ENCODE data around the gene SUPT3H. TPM values are rescaled to one million over a fixed set of nuclear protein-coding genes. Genes with fewer than 3 reads are reported as not detected.

The SUPT3H gene
- total and polyA plus RNA-seq, 2 experiments from 2014 or later = 12.4 to 19.4 TPM

DNA sequence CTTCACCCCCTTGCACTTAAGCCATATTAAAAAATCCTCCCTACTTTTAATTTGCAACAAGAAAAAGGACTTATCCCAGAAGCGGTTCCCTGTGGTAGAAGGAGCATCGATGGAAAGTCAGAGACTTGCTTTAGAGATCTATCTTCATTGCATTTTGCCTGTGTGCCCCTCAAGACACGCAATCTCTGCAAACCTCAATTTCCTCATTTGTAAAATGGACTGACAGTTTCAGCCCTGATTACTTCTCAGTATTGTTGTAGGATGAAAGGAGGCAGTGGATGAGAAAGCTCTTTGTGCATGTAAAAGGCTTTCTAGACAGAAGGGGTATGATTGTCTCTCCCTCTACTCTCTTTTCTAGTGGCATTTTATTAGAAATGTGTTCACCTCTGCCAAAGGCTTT, 580.0 kb downstream of the SUPT3H start:
- no peaks in the 10 kb centered on the region for H3K9me3 ChIP-seq (ENCODE audit: low read depth)
- no peak overlapping the region for H3K27ac ChIP-seq
- H3K4me3 ChIP-seq = no peak overlapping the region
- no peaks in the 10 kb centered on the region for H3K36me3 ChIP-seq
- no peak for DNase-seq (ENCODE audit: low read depth in 1 of 2, low spot score in 1 of 2)
- TF ChIP-seq, protein P1, sequence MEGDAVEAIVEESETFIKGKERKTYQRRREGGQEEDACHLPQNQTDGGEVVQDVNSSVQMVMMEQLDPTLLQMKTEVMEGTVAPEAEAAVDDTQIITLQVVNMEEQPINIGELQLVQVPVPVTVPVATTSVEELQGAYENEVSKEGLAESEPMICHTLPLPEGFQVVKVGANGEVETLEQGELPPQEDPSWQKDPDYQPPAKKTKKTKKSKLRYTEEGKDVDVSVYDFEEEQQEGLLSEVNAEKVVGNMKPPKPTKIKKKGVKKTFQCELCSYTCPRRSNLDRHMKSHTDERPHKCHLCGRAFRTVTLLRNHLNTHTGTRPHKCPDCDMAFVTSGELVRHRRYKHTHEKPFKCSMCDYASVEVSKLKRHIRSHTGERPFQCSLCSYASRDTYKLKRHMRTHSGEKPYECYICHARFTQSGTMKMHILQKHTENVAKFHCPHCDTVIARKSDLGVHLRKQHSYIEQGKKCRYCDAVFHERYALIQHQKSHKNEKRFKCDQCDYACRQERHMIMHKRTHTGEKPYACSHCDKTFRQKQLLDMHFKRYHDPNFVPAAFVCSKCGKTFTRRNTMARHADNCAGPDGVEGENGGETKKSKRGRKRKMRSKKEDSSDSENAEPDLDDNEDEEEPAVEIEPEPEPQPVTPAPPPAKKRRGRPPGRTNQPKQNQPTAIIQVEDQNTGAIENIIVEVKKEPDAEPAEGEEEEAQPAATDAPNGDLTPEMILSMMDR (IDR thresholded peaks at IDR 0.05; ENCODE audit: low read depth, low read length) = no peak
- peaks cover 10% of the 10 kb centered on the region for H3K4me1 ChIP-seq (ENCODE audit: low read depth)
- H3K27me3 ChIP-seq = peaks cover 9% of the 10 kb centered on the region

DNA sequence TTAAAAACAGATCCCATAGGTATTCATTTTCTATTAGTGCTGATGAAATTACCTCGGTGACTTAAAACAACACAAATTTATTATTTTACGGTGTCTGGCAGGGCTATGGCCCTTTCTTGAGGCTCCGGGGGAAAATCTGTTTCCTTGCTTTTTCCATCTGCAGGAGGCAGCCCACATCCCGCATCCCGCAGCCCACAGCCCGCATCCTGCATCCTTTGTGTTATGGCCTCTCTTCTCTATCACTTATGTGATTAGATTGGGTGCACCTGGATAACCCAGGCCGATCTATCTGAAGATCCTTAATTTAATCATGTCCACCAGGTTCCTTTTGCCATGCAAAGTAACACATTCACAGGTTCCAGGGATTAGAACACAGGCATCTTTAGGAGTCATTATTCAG, 582.4 kb downstream of the SUPT3H start:
- Histone ChIP-seq H3K27me3 (peaks cover 11% of the 10 kb centered on the region), H3K36me3 (no peaks in the 10 kb centered on the region), H3K9me3 (ENCODE audit: low read depth) (no peaks in the 10 kb centered on the region), H3K4me1 (ENCODE audit: low read depth) (peaks cover 6% of the 10 kb centered on the region), H3K27ac (no peak overlapping the region), H3K4me3 (no peak overlapping the region)
- DNase-seq (ENCODE audit: low read depth in 1 of 2, low spot score in 1 of 2) = no peak
- TF ChIP-seq, protein P1 (IDR thresholded peaks at IDR 0.05; ENCODE audit: low read depth, low read length) = no peak

DNA sequence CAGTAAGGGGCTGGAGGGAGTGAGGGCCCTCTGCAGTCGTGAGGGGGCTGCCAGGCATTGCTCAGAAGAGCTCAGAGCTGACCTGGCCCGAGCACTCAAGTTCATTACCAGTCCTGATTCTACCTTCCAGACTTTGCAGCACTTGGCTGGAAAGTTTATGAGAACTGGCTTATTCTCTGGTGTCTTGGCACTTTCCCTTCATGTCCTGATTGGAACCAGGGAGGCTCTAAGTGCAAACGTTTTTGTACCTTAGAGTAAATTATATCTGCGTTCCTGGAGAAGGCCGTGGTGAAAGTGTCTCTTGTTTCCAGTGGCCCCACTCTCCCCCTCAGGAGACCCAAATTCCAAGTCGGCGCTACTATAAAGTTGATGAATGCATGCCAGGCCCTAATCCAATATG, 587.9 kb downstream of the SUPT3H start:
- TF ChIP-seq, protein P1 (IDR thresholded peaks at IDR 0.05; ENCODE audit: low read depth, low read length) = no peak
- Histone ChIP-seq H3K4me3 (no peak overlapping the region), H3K27me3 (peaks cover 28% of the 10 kb centered on the region)

GRCh38 chr6:44789061-44789460, 588.7 kb downstream of the SUPT3H start:
- no peaks in the 10 kb centered on the region for H3K9me3 ChIP-seq (ENCODE audit: low read depth)
- no peak for DNase-seq (ENCODE audit: low read depth in 1 of 2, low spot score in 1 of 2)
- H3K27me3 ChIP-seq = peaks cover 28% of the 10 kb centered on the region
- no peaks in the 10 kb centered on the region for H3K36me3 ChIP-seq
- H3K27ac ChIP-seq = no peak overlapping the region
- no peaks in the 10 kb centered on the region for H3K4me1 ChIP-seq (ENCODE audit: low read depth)
- TF ChIP-seq, protein P1 (IDR thresholded peaks at IDR 0.05; ENCODE audit: low read depth, low read length) = no peak
- H3K4me3 ChIP-seq = no peak overlapping the region

More for the DNA sequence above, 587.9 kb downstream of the SUPT3H start:
- no peak for DNase-seq (ENCODE audit: low read depth in 1 of 2, low spot score in 1 of 2)
- Histone ChIP-seq H3K36me3 (no peaks in the 10 kb centered on the region), H3K9me3 (ENCODE audit: low read depth) (no peaks in the 10 kb centered on the region), H3K4me1 (ENCODE audit: low read depth) (no peaks in the 10 kb centered on the region), H3K27ac (no peak overlapping the region)

DNA sequence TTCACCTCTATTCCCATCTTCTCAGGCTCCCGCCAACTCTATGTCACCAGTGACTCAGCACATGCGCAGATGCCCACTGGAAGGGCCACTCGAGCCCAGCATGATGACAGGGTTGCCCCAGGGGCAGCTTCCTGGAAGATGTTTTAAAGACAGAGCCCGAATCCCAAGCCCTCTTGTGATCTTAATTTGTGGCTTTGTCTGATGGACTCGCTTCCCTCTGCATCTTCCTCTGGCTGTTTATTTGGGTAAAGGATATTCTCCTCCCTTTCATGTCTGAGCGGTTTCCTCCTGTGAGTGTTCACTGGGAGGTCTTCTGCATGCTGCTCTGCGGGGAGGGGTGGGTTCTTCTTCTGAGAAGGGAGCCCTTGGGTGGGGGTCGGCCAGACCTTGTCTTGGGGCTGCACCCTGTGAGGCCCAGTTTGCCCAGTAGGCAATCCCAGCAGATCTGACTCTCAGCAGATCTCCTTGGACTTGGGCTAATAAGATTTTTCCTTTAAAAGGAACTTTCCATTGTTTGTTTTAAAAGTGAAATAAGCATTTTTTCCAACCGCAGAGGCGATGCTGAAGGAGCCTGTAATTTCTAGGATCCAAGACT, 589.2 kb downstream of the SUPT3H start:
- no peaks in the 10 kb centered on the region for H3K9me3 ChIP-seq (ENCODE audit: low read depth)
- H3K4me1 ChIP-seq (ENCODE audit: low read depth) = no peaks in the 10 kb centered on the region
- TF ChIP-seq, protein P1 (IDR thresholded peaks at IDR 0.05; ENCODE audit: low read depth, low read length) = no peak

More for the DNA sequence above, 589.2 kb downstream of the SUPT3H start:
- Histone ChIP-seq H3K27me3 (peaks cover 28% of the 10 kb centered on the region), H3K27ac (no peak overlapping the region), H3K4me3 (no peak overlapping the region), H3K36me3 (no peaks in the 10 kb centered on the region)
- DNase-seq (ENCODE audit: low read depth in 1 of 2, low spot score in 1 of 2) = no peak
